SK-N-SH (cell line): ENCODE results near the gene BUB1. TPM values are rescaled to one million over a fixed set of nuclear protein-coding genes. Genes with fewer than 3 reads are reported as not detected.

ENCODE experiments used
- CTCF ChIA-PET: fragments of 300-600, 350-600 bp; formaldehyde crosslinking; extraction: SDS; loops from one replicate; lab custom pipeline; 2021; lab: Yijun Ruan, JAX
- POLR2A ChIA-PET: fragments of 350-600 bp; sonication (Branson Sonifier 250); formaldehyde crosslinking; extraction: SDS; loops from one replicate; lab custom pipeline; 2020; ENCODE audit warnings: antibody characterized with exemption, inconsistent platforms; lab: Yijun Ruan, JAX
- DNase-seq: peaks from one replicate; pipeline ENCODE4 v3.0.0; 2012
- H2AFZ ChIP-seq: fragments of 200-600 bp; sonication (generic); 2 replicates; pipeline ENCODE4 v1.8.1; 2016; ENCODE audit warnings: antibody characterized with exemption, mild to moderate bottlenecking, low read depth
- H3F3A ChIP-seq: fragments of 200-600 bp; sonication (generic); replicated peaks from 2 replicates; pipeline ENCODE3; 2016; ENCODE audit warnings: antibody characterized with exemption, mild to moderate bottlenecking; ENCODE audit not compliant: insufficient read depth
- H3K27ac ChIP-seq, 2 experiments: fragments of 200-500 bp in 1 of 2; fragments of 200-600 bp in 1 of 2; sonication (Bioruptor generic) in 1 of 2; sonication (generic), shearing (Covaris generic) in 1 of 2; 2 replicates each; pipeline versions ENCODE4 v1.5.1 to v1.6.1; 2014 to 2016; ENCODE audit warnings: low read depth in 2 of 2, inconsistent platforms in 1 of 2, low read length in 1 of 2, mild to moderate bottlenecking in 1 of 2, mixed read lengths in 1 of 2
- H3K27me3 ChIP-seq: fragments of 200-600 bp; sonication (generic), shearing (Covaris generic); 2 replicates; pipeline ENCODE4 v1.6.1; 2016; ENCODE audit warnings: mixed run types; ENCODE audit not compliant: insufficient read depth
- H3K36me3 ChIP-seq, 2 experiments: fragments of 200-500 bp in 1 of 2; fragments of 200-600 bp in 1 of 2; sonication (Bioruptor generic) in 1 of 2; sonication (generic) in 1 of 2; replicated peaks in 1 of 2; 2 replicates each; pipeline versions ENCODE3 to v1.5.1; 2014 to 2016; ENCODE audit warnings: low read length in 1 of 2, mild to moderate bottlenecking in 1 of 2; ENCODE audit not compliant: insufficient read depth in 2 of 2, control insufficient read depth in 1 of 2
- H3K4me1 ChIP-seq, 2 experiments: fragments of 200-500 bp in 1 of 2; fragments of 200-600 bp in 1 of 2; sonication (Bioruptor generic) in 1 of 2; sonication (generic), shearing (Covaris generic) in 1 of 2; 2 replicates each; pipeline versions ENCODE4 v1.5.1 to v1.6.1; 2014 to 2016; ENCODE audit warnings: low read depth in 1 of 2, low read length in 1 of 2, mixed run types in 1 of 2; ENCODE audit not compliant: insufficient read depth in 2 of 2, control insufficient read depth in 1 of 2
- H3K4me2 ChIP-seq: fragments of 200-600 bp; sonication (generic), shearing (Covaris generic); 2 replicates; pipeline ENCODE4 v1.6.1; 2017; ENCODE audit warnings: mixed run types
- H3K4me3 ChIP-seq, 2 experiments: fragments of 200-500 bp in 1 of 2; fragments of 200-600 bp in 1 of 2; sonication (Bioruptor generic) in 1 of 2; sonication (generic), shearing (Covaris generic) in 1 of 2; 2 replicates each; pipeline versions ENCODE4 v1.5.1 to v1.8.1; 2014 to 2016; ENCODE audit warnings: low read depth in 2 of 2, inconsistent platforms in 1 of 2, low read length in 1 of 2, mild to moderate bottlenecking in 1 of 2, mixed read lengths in 1 of 2, moderate library complexity in 1 of 2
- H3K79me2 ChIP-seq: fragments of 200-600 bp; sonication (generic); 2 replicates; pipeline ENCODE4 v1.8.1; 2017; ENCODE audit warnings: mild to moderate bottlenecking; ENCODE audit not compliant: insufficient read depth
- H3K9ac ChIP-seq: fragments of 200-600 bp; sonication (generic); 2 replicates; pipeline ENCODE4 v1.6.1; 2017; ENCODE audit warnings: mixed run types
- H3K9me2 ChIP-seq: fragments of 200-600 bp; sonication (generic); 2 replicates; pipeline ENCODE4 v1.6.1; 2017; ENCODE audit warnings: mixed run types
- H3K9me3 ChIP-seq: fragments of 200-600 bp; sonication (generic); 2 replicates; pipeline ENCODE4 v1.6.1; 2017; ENCODE audit warnings: mixed run types, mild to moderate bottlenecking, moderate library complexity
- H4K20me1 ChIP-seq: fragments of 200-600 bp; sonication (generic); 2 replicates; pipeline ENCODE4 v1.6.1; 2017; ENCODE audit warnings: mild to moderate bottlenecking, mixed run types; ENCODE audit not compliant: insufficient read depth
- EZH2phosphoT487 ChIP-seq: fragments of 200-600 bp; sonication (generic); IDR thresholded peaks from 2 replicates; pipeline ENCODE4 v1.6.1; 2017; ENCODE audit warnings: low read depth, mixed run types, mild to moderate bottlenecking, antibody characterized with exemption, moderate library complexity, borderline replicate concordance
- FOXJ3 ChIP-seq: sonication (generic); formaldehyde crosslinking; IDR thresholded peaks from 2 replicates; pipeline ENCODE4 v1.5.1; 2020; ENCODE audit warnings: mild to moderate bottlenecking, missing genetic modification reagents
- FOXM1 ChIP-seq: IDR thresholded peaks from 2 replicates; pipeline ENCODE4 v1.4.0; 2012; ENCODE audit warnings: low read depth, mild to moderate bottlenecking
- GATA2 ChIP-seq: sonication (generic); formaldehyde crosslinking; IDR thresholded peaks from 2 replicates; pipeline ENCODE4 v1.5.0; 2020; ENCODE audit warnings: mild to moderate bottlenecking, missing genetic modification reagents
- JUND ChIP-seq: IDR thresholded peaks from 2 replicates; pipeline ENCODE4 v1.4.0; 2012
- MEF2A ChIP-seq: IDR thresholded peaks from 2 replicates; pipeline ENCODE4 v1.4.0; 2012; ENCODE audit warnings: low read depth, borderline replicate concordance
- MXI1 ChIP-seq: IDR thresholded peaks from 2 replicates; pipeline ENCODE4 v1.6.1; 2012; ENCODE audit warnings: mild to moderate bottlenecking, low read depth, low read length, improper control_type of control experiment
- NFIC ChIP-seq: IDR thresholded peaks from 2 replicates; pipeline ENCODE4 v1.4.0; 2012; ENCODE audit warnings: borderline replicate concordance
- NRF1 ChIP-seq: IDR thresholded peaks from 2 replicates; pipeline ENCODE4 v1.6.1; 2012; ENCODE audit warnings: low read depth, mild to moderate bottlenecking, low read length
- RCOR1 ChIP-seq: fragments of 150-350 bp; IDR thresholded peaks from 2 replicates; pipeline ENCODE4 v1.6.1; 2017; ENCODE audit warnings: antibody characterized with exemption, low read length
- RFX5 ChIP-seq: IDR thresholded peaks from 2 replicates; pipeline ENCODE4 v1.6.1; 2012; ENCODE audit warnings: mild to moderate bottlenecking, improper control_type of control experiment, low read length
- SIN3A ChIP-seq: IDR thresholded peaks from 2 replicates; pipeline ENCODE4 v1.6.1; 2012; ENCODE audit warnings: low read depth, mild to moderate bottlenecking, low read length, moderate library complexity, borderline replicate concordance
- TCF12 ChIP-seq: IDR thresholded peaks from 2 replicates; pipeline ENCODE4 v1.4.0; 2012
- TEAD4 ChIP-seq: IDR thresholded peaks from 2 replicates; pipeline ENCODE4 v1.4.0; 2012; ENCODE audit warnings: mild to moderate bottlenecking, borderline replicate concordance; ENCODE audit not compliant: insufficient read depth
- YY1 ChIP-seq: IDR thresholded peaks from 2 replicates; pipeline ENCODE4 v1.4.0; 2012; ENCODE audit warnings: low read depth, mild to moderate bottlenecking
- WGBS: methylation state at CpG from one replicate; pipeline ENCODE4 v1.1.6; 2017; ENCODE audit warnings: low lambda C conversion rate; 5-methylcytosine and 5-hydroxymethylcytosine counted together
- polyA plus RNA-seq, 3 experiments: library from polyadenylated mRNA; depleted of rRNA; stranded (reverse); fragments of >200 nt; gene quantifications; 2 replicates each; pipeline ENCODE4 v1.2.3, GENCODE V29; 2012
- TF ChIP-seq, protein P1 (sequence below): IDR thresholded peaks from 2 replicates; pipeline ENCODE4 v1.4.0; 2012; ENCODE audit warnings: low read depth, borderline replicate concordance
- TF ChIP-seq, protein P2 (sequence below): fragments of 150-350 bp; IDR thresholded peaks from 2 replicates; pipeline ENCODE4 v1.6.1; 2016; ENCODE audit warnings: mild to moderate bottlenecking, low read depth, low read length
- TF ChIP-seq, protein P3 (sequence below): IDR thresholded peaks from 2 replicates; pipeline ENCODE4 v1.4.0; 2012; ENCODE audit warnings: low read depth, borderline replicate concordance
- TF ChIP-seq, protein P4 (sequence below): IDR thresholded peaks from 2 replicates; pipeline ENCODE4 v1.6.1; 2012; ENCODE audit warnings: mild to moderate bottlenecking, low read depth, low read length, moderate library complexity
- TF ChIP-seq, protein P5 (sequence below): IDR thresholded peaks from 2 replicates; pipeline ENCODE4; 2012

The BUB1 gene
- polyA plus RNA-seq, 1 of the 3 experiments (the other 2 are of a cell fraction), result 9.0 TPM

DNA sequence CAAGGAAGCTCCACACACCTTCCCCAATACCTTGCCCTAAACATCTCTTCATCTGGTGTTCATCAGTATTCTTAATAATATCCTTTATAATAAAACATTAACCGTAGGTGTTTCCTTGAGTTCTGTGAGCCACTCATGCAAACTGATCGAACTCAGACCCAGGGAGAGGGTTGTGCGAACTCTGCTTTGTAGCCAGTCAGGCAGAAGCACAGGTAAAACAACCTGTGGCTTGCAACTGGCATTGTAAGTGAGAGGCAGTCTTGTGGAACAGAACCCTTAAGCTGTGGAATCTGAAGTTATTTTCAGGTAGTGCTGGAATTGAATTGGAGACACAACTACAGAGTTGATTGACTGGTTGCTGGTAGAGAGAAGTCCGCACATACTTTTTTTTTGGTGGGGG is 4.7 kb downstream of the BUB1 start:
- no peak overlapping the region for H3K4me3 ChIP-seq
- H3K9me3 ChIP-seq, result no peaks in the 10 kb centered on the region
- CTCF ChIA-PET, result interaction anchor here (1.4 kb wide), 1 partner anchor 25 kb away, joined by 3 read pairs; no protein-coding TSS in a partner anchor
- H3K4me2 ChIP-seq, result no peak overlapping the region
- H4K20me1 ChIP-seq, result no peaks in the 10 kb centered on the region; the same call in 1 of the 2 replicates
- no peak overlapping the region for H2AFZ ChIP-seq
- H3K79me2 ChIP-seq, result peaks cover 59% of the 10 kb centered on the region
- H3K9me2 ChIP-seq, result no peaks in the 10 kb centered on the region
- H3K9ac ChIP-seq, result no peak overlapping the region
- peaks cover 4 to 16% of the 10 kb centered on the region in 2 experiments; a peak in 3 of 4 replicates for H3K4me1 ChIP-seq
- DNase-seq, result no peak
- POLR2A ChIA-PET, result no interaction called here
- WGBS, result 90% methylated on average over 4 of the region's 4 CpGs
- peaks cover 18% of the 10 kb centered on the region for H3F3A ChIP-seq
- TF ChIP-seq MEF2A (no peak), TEAD4 (no peak), FOXJ3 (CRISPR knock-in tag) (no peak), RFX5 (no peak), TCF12 (no peak), SIN3A (no peak), YY1 (no peak), NRF1 (no peak), NFIC (no peak), EZH2phosphoT487 (no peak), MXI1 (no peak), GATA2 (CRISPR knock-in tag) (no peak), FOXM1 (no peak), RCOR1 (no peak), JUND (no peak)
- TF ChIP-seq, protein P1, sequence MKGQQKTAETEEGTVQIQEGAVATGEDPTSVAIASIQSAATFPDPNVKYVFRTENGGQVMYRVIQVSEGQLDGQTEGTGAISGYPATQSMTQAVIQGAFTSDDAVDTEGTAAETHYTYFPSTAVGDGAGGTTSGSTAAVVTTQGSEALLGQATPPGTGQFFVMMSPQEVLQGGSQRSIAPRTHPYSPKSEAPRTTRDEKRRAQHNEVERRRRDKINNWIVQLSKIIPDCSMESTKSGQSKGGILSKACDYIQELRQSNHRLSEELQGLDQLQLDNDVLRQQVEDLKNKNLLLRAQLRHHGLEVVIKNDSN, result no peak
- TF ChIP-seq, protein P2, sequence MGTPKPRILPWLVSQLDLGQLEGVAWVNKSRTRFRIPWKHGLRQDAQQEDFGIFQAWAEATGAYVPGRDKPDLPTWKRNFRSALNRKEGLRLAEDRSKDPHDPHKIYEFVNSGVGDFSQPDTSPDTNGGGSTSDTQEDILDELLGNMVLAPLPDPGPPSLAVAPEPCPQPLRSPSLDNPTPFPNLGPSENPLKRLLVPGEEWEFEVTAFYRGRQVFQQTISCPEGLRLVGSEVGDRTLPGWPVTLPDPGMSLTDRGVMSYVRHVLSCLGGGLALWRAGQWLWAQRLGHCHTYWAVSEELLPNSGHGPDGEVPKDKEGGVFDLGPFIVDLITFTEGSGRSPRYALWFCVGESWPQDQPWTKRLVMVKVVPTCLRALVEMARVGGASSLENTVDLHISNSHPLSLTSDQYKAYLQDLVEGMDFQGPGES, result no peak
- TF ChIP-seq, protein P3, sequence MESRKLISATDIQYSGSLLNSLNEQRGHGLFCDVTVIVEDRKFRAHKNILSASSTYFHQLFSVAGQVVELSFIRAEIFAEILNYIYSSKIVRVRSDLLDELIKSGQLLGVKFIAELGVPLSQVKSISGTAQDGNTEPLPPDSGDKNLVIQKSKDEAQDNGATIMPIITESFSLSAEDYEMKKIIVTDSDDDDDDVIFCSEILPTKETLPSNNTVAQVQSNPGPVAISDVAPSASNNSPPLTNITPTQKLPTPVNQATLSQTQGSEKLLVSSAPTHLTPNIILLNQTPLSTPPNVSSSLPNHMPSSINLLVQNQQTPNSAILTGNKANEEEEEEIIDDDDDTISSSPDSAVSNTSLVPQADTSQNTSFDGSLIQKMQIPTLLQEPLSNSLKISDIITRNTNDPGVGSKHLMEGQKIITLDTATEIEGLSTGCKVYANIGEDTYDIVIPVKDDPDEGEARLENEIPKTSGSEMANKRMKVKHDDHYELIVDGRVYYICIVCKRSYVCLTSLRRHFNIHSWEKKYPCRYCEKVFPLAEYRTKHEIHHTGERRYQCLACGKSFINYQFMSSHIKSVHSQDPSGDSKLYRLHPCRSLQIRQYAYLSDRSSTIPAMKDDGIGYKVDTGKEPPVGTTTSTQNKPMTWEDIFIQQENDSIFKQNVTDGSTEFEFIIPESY, result no peak
- TF ChIP-seq, protein P4, sequence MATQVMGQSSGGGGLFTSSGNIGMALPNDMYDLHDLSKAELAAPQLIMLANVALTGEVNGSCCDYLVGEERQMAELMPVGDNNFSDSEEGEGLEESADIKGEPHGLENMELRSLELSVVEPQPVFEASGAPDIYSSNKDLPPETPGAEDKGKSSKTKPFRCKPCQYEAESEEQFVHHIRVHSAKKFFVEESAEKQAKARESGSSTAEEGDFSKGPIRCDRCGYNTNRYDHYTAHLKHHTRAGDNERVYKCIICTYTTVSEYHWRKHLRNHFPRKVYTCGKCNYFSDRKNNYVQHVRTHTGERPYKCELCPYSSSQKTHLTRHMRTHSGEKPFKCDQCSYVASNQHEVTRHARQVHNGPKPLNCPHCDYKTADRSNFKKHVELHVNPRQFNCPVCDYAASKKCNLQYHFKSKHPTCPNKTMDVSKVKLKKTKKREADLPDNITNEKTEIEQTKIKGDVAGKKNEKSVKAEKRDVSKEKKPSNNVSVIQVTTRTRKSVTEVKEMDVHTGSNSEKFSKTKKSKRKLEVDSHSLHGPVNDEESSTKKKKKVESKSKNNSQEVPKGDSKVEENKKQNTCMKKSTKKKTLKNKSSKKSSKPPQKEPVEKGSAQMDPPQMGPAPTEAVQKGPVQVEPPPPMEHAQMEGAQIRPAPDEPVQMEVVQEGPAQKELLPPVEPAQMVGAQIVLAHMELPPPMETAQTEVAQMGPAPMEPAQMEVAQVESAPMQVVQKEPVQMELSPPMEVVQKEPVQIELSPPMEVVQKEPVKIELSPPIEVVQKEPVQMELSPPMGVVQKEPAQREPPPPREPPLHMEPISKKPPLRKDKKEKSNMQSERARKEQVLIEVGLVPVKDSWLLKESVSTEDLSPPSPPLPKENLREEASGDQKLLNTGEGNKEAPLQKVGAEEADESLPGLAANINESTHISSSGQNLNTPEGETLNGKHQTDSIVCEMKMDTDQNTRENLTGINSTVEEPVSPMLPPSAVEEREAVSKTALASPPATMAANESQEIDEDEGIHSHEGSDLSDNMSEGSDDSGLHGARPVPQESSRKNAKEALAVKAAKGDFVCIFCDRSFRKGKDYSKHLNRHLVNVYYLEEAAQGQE, result no peak
- TF ChIP-seq, protein P5, sequence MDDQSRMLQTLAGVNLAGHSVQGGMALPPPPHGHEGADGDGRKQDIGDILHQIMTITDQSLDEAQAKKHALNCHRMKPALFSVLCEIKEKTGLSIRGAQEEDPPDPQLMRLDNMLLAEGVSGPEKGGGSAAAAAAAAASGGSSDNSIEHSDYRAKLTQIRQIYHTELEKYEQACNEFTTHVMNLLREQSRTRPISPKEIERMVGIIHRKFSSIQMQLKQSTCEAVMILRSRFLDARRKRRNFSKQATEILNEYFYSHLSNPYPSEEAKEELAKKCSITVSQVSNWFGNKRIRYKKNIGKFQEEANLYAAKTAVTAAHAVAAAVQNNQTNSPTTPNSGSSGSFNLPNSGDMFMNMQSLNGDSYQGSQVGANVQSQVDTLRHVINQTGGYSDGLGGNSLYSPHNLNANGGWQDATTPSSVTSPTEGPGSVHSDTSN, result no peak
- peaks cover 31 to 32% of the 10 kb centered on the region in 2 experiments for H3K36me3 ChIP-seq
- H3K27ac ChIP-seq, result no peak overlapping the region
- H3K27me3 ChIP-seq, result no peaks in the 10 kb centered on the region
